Measurements from ENCODE around the gene SYNRG.

DNA sequence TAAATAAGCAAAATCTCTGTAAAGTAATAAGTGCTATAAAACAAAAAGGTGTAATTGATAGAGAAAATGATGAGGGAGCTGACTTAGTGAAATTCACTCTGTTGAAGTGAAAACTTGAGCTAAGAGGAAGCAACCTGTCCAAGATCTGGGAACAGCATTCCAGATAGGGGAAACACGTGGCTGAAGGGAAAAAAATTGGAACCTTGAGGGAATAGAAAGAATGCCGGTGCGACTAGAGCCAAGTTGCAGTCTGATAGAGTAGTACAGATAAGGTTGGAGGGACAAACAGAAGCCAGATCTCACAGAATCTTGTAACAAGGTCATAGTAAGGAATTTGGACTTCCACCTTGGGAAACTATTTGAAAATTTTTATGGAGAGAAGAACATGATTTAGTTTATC is 34.7 kb upstream of the SYNRG start:
- no peak for TF ChIP-seq POLR2AphosphoS5 (IDR thresholded peaks at IDR 0.05)
- no peak for TF ChIP-seq CTCF (IDR thresholded peaks at IDR 0.05)
- TF ChIP-seq EP300 (IDR thresholded peaks at IDR 0.05; ENCODE audit: low read depth), result no peak
- no peak for TF ChIP-seq POLR2A (IDR thresholded peaks at IDR 0.05)
